SJSA1 (cell line): ENCODE measurements around the gene KANK4. TPM values are rescaled to one million over a fixed set of nuclear protein-coding genes. Genes with fewer than 3 reads are reported as not detected.

Experiments used
- DNase-seq, 2 experiments: peaks; one replicate each; pipeline ENCODE4 v3.0.0-alpha.2; 2015 to 2020; ENCODE audit warnings: low spot score in 2 of 2, low read depth in 1 of 2
- H3K27ac ChIP-seq: fragments of 250-450 bp; sonication (Bioruptor Pico); 2 replicates; pipeline ENCODE4 v1.5.1; 2020; ENCODE audit warnings: mild to moderate bottlenecking, moderate library complexity
- H3K27me3 ChIP-seq: fragments of 250-450 bp; sonication (Bioruptor Pico); replicated peaks from 2 replicates; pipeline ENCODE4 v1.5.1; 2020; ENCODE audit warnings: mild to moderate bottlenecking, moderate library complexity
- H3K36me3 ChIP-seq: fragments of 250-450 bp; sonication (Bioruptor Pico); 2 replicates; pipeline ENCODE4 v1.5.1; 2020; ENCODE audit warnings: mild to moderate bottlenecking
- H3K4me1 ChIP-seq: fragments of 250-450 bp; sonication (Bioruptor Pico); replicated peaks from 2 replicates; pipeline ENCODE4 v1.6.1; 2021; ENCODE audit warnings: mild to moderate bottlenecking
- H3K4me3 ChIP-seq: fragments of 250-450 bp; sonication (Bioruptor Pico); 2 replicates; pipeline ENCODE4 v1.5.1; 2020; ENCODE audit warnings: mild to moderate bottlenecking
- H3K9me3 ChIP-seq: fragments of 250-450 bp; sonication (Bioruptor Pico); replicated peaks from 2 replicates; pipeline ENCODE4 v1.5.1; 2020; ENCODE audit warnings: mild to moderate bottlenecking
- total RNA-seq: library from RNA; depleted of rRNA; stranded (reverse); fragments of >200 nt; shearing (Covaris generic); gene quantifications from 2 replicates; pipeline ENCODE4 v1.2.3, GENCODE V29; 2014; rRNA removed

KANK4 gene
- total RNA-seq, 1 experiment from 2014 or later, result not detected

DNA sequence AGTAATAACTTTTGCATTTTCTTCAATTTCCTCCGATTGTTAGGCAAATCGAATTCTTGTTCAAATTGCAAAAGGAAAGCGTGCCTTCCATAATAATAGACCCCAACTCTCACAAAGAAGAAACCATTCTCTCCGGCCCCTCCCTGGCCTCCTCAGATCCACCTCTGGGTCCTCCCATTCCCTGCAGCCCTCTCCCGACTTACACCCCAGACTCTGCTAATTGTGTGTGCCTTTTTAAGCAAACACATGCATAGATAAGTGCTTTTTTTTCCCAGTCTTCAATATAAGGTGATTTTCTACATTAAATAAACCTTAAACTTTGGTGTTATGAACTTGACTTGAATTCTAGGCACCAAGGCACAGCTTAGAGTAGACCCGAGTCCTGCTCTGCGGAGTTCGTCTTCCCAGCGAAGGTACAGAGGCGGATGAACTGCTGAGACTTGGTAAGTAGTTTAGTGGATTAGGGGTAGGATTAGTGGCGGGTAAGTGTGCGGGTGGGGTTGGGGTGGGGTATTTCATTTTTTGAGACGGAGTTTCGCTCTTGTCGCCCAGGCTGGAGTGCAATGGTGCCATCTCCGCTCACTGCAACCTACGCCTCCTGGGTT, 123.0 kb downstream of the KANK4 start:
- no peak overlapping the region for H3K4me3 ChIP-seq

GRCh38 chr1:62194651-62195544, 124.3 kb downstream of the KANK4 start, which contains the start of gene L1TD1:
Gene L1TD1 (plus strand): TSS chr1:62194849. CDS start chr1:62206629, 11,780 bp downstream.
- Histone ChIP-seq H3K9me3 (no peaks in the 10 kb centered on the region), H3K4me3 (no peak within 1 kb of the TSS), H3K36me3 (no peaks in the 10 kb centered on the region), H3K27ac (no peak within 1 kb of the TSS), H3K27me3 (no peaks in the 10 kb centered on the region), H3K4me1 (no peaks in the 10 kb centered on the region)
- DNase-seq, result no peak

More for the DNA sequence above, 123.0 kb downstream of the KANK4 start:
- Histone ChIP-seq H3K27me3 (no peaks in the 10 kb centered on the region), H3K9me3 (no peaks in the 10 kb centered on the region), H3K27ac (no peak overlapping the region), H3K4me1 (no peaks in the 10 kb centered on the region), H3K36me3 (no peaks in the 10 kb centered on the region)
- no peak for DNase-seq

DNA sequence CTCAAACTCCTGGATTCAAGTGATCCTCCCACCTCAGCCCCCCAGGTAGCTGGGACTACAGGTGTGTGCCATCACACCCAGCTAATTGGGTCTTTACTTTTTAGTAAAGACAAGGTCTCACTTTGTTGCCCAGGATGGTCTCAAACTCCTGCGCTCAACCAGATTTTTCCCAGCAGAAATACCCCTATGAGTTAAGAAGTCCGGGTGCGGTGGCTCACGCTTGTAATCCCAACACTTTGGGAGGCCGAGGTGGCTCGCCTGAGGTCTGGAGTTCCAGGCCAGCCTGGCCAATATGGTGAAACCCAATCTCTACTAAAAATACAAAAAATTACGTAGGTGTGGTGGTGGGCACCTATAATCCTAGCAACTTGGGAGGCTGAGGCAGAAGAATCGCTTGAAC, 131.1 kb downstream of the KANK4 start:
- DNase-seq, result no peak
- Histone ChIP-seq H3K27me3 (no peaks in the 10 kb centered on the region), H3K4me1 (no peaks in the 10 kb centered on the region), H3K4me3 (no peak overlapping the region), H3K27ac (no peak overlapping the region), H3K36me3 (no peaks in the 10 kb centered on the region), H3K9me3 (no peaks in the 10 kb centered on the region)

DNA sequence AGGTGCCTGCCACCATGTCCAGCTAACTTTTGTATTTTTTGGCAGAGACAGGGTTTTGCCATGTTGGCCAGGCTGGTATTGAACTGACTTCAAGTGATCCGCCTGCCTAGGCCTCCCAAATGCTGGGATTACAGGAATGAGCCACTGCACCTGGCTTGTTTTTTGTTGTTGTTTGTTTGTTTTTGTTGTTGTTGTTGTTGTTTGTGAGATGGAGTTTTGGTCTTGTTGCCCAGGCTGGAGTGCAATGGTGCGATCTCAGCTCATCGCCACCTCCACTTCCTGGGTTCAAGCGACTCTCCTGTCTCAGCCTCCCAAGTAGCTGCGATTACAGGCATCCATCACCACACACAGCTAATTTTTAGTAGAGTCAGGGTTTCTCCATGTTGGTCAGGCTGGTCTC, 131.7 kb downstream of the KANK4 start:
- Histone ChIP-seq H3K4me3 (no peak overlapping the region), H3K27ac (no peak overlapping the region), H3K36me3 (no peaks in the 10 kb centered on the region), H3K9me3 (no peaks in the 10 kb centered on the region), H3K4me1 (no peaks in the 10 kb centered on the region), H3K27me3 (no peaks in the 10 kb centered on the region)
- no peak for DNase-seq

Other genes starting within 250 kb of the KANK4 start
- not detected in 2 replicates for gene L1TD1, start 124.6 kb downstream of the KANK4 start, total RNA-seq
- gene USP1, start 117.6 kb upstream of the KANK4 start, total RNA-seq, result 100 and 106 TPM in 2 replicates